Measurements from ENCODE around the gene CLDN5. TPM values are rescaled to one million over a fixed set of nuclear protein-coding genes. Genes with fewer than 3 reads are reported as not detected.

The CLDN5 gene
- total RNA-seq, 1 experiment from 2014 or later: 0.44 TPM

DNA sequence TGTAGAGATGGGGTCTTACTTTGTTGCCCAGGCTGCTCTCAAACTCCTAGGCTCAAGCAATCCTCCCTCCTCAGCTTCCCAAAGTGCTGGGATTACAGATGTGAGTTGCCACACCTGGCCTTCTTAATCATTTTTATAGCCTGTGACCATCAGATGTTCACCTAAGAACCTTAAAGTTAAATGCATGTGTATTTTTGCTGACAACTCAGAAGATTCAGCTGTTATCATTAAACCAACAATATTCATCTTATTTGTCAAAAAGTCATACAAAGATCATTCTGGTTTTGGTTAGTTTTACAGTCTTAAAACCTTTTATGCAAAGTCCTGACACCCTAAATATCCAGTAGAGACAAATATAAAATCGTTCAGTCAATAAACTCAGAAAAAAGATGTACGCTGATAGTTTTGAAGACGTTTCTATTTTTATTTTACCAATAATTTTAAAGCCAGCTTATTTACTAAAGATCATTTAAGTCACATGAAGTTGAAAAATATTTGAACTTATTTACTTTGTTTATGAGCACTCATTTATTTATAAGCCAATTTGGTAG is 22.2 kb downstream of the CLDN5 start:
- no peaks in the 10 kb centered on the region for H3K23me2 ChIP-seq (ENCODE audit: insufficient read length, low read depth, low read length, poor library complexity, severe bottlenecking)
- H3K27me3 ChIP-seq (ENCODE audit: insufficient read depth, low read length): no peaks in the 10 kb centered on the region
- TF ChIP-seq, protein P1, sequence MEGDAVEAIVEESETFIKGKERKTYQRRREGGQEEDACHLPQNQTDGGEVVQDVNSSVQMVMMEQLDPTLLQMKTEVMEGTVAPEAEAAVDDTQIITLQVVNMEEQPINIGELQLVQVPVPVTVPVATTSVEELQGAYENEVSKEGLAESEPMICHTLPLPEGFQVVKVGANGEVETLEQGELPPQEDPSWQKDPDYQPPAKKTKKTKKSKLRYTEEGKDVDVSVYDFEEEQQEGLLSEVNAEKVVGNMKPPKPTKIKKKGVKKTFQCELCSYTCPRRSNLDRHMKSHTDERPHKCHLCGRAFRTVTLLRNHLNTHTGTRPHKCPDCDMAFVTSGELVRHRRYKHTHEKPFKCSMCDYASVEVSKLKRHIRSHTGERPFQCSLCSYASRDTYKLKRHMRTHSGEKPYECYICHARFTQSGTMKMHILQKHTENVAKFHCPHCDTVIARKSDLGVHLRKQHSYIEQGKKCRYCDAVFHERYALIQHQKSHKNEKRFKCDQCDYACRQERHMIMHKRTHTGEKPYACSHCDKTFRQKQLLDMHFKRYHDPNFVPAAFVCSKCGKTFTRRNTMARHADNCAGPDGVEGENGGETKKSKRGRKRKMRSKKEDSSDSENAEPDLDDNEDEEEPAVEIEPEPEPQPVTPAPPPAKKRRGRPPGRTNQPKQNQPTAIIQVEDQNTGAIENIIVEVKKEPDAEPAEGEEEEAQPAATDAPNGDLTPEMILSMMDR (conservative IDR thresholded peaks at IDR 0.05): no peak
- no peak overlapping the region for H4K5ac ChIP-seq (ENCODE audit: insufficient read length, low read depth, low read length)
- whole genome bisulfite sequencing (ENCODE audit: extremely low coverage, insufficient read length, low lambda C conversion rate): no CpG with 5 or more reads among the region's 3 CpGs
- H2AFZ ChIP-seq (ENCODE audit: low read length): no peak overlapping the region
- no peak overlapping the region for H3T11ph ChIP-seq (ENCODE audit: low read length)
- Mint-ChIP-seq H3K27ac (no peak overlapping the region), H3K4me1 (peaks cover 9% of the 10 kb centered on the region in 2 experiments), H3K9me3 (no peaks in the 10 kb centered on the region), H3K27me3 (ENCODE audit: low read depth) (no peaks in the 10 kb centered on the region; the same call in 1 of the 2 replicates), H3K4me3 (no peak overlapping the region), H3K36me3 (ENCODE audit: insufficient read depth in 1 of 3, low read depth in 3 of 3) (peaks cover 11 to 51% (median 28%) of the 10 kb centered on the region in 3 experiments)
- H3K23ac ChIP-seq (ENCODE audit: insufficient read length, low read depth, low read length): no peak overlapping the region
- H3K14ac ChIP-seq (ENCODE audit: insufficient read depth, low read length): no peak overlapping the region
- H3K4me1 ChIP-seq (ENCODE audit: insufficient read depth, low read length): no peaks in the 10 kb centered on the region; the same call in 1 of the 2 replicates
- no peak overlapping the region for H3K27ac ChIP-seq (ENCODE audit: insufficient read length, low read depth, low read length)
- no peak overlapping the region for H4K8ac ChIP-seq (replicated peaks; ENCODE audit: insufficient read length, low read depth, low read length)
- H2BK5ac ChIP-seq (ENCODE audit: insufficient read length, low read length): no peak overlapping the region
- no peak overlapping the region for H3K18ac ChIP-seq (ENCODE audit: insufficient read length, low read depth, low read length)
- H3K79me2 ChIP-seq (ENCODE audit: insufficient read depth, low read length): no peaks in the 10 kb centered on the region
- H3K79me1 ChIP-seq (ENCODE audit: insufficient read depth, low read depth, low read length, poor library complexity, severe bottlenecking): no peaks in the 10 kb centered on the region
- no peak overlapping the region for H3K56ac ChIP-seq (ENCODE audit: insufficient read length, low read depth, low read length)
- H4K20me1 ChIP-seq (ENCODE audit: control insufficient read depth, insufficient read depth, insufficient read length): no peaks in the 10 kb centered on the region
- H2BK120ac ChIP-seq (ENCODE audit: low read depth, low read length, poor library complexity, severe bottlenecking): no peak overlapping the region
- H3K9me3 ChIP-seq (ENCODE audit: control insufficient read depth, low read depth, low read length): no peaks in the 10 kb centered on the region
- H2BK15ac ChIP-seq (ENCODE audit: low read depth, low read length): no peak overlapping the region
- no peak overlapping the region for H3K4ac ChIP-seq (ENCODE audit: low read depth, low read length)
- H2BK12ac ChIP-seq (ENCODE audit: insufficient read length, low read depth, low read length): no peak overlapping the region
- H4K91ac ChIP-seq (ENCODE audit: insufficient read length, low read depth, low read length): no peak overlapping the region
- H2AK5ac ChIP-seq (ENCODE audit: insufficient read length, low read length): no peak overlapping the region
- DNase-seq: no peak
- H3K4me2 ChIP-seq (ENCODE audit: insufficient read depth, insufficient read length, low read length): no peak overlapping the region
- no peak overlapping the region for H2BK20ac ChIP-seq (ENCODE audit: low read depth, low read length, poor library complexity, severe bottlenecking)
- H3K9ac ChIP-seq (ENCODE audit: extremely low read depth, insufficient read length, low read length): no peak overlapping the region

All from H9 (cell line).